Measurements from ENCODE around the gene MT1HL1. TPM values are rescaled to one million over a fixed set of nuclear protein-coding genes. Genes with fewer than 3 reads are reported as not detected.

The MT1HL1 gene
- total RNA-seq, 1 experiment from 2014 or later: not detected

GRCh38 chr1:237032029-237032428 lies 27.8 kb upstream of the MT1HL1 start:
- peak; percentile 76 for DNase-seq (ENCODE audit: low spot score)
- Histone ChIP-seq H3K4me1 (ENCODE audit: insufficient read depth, low read length, poor library complexity, severe bottlenecking) (peaks cover 6% of the 10 kb centered on the region), H3K36me3 (ENCODE audit: insufficient read depth, low read length, poor library complexity, severe bottlenecking) (no peaks in the 10 kb centered on the region), H3K4me3 (ENCODE audit: low read depth, low read length, poor library complexity, severe bottlenecking) (no peak overlapping the region), H3K27ac (ENCODE audit: low read depth, low read length, poor library complexity, severe bottlenecking) (no peak overlapping the region), H3K27me3 (replicated peaks; ENCODE audit: insufficient read depth, low read depth, low read length, poor library complexity) (no peaks in the 10 kb centered on the region), H3K9me3 (ENCODE audit: low read depth, low read length, poor library complexity, severe bottlenecking) (no peaks in the 10 kb centered on the region)
- no TSS peak for BruUV-seq (replicated peaks)
- ChIA-PET CTCF (no interaction called here), POLR2A (ENCODE audit: low non-redundant PET) (no interaction called here)
- intact Hi-C loops (cut with micrococcal nuclease; ENCODE audit: unreplicated experiment): no loop called here
- TF ChIP-seq EZH2 (IDR thresholded peaks at IDR 0.05; ENCODE audit: borderline replicate concordance, low read depth, low read length, poor library complexity, severe bottlenecking): no peak
- TF ChIP-seq CTCF (conservative IDR thresholded peaks at IDR 0.05; ENCODE audit: low read depth, low read length): no peak

DNA sequence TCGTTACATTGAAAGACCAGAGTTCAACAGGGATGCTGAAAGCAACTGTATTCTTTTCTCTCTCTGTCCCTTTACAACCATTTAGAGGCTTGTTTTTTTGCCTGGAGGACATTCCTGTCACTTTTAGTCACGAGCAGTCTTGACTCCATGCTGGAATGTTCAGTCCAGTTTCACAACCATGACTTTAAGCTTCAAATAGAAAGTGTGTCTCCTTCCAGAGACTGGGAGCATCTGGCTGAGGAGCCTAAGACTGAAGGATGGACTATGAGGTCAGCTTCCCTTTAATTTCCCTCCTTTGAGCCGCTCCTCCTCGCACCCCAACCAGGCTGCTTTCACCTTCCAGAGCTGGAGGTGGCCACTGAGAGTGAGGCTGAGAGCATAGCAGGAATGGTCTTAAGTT lies 27.2 kb upstream of the MT1HL1 start:
- DNase-seq (ENCODE audit: low spot score): no peak
- ChIA-PET CTCF (no interaction called here), POLR2A (ENCODE audit: low non-redundant PET) (no interaction called here)
- Histone ChIP-seq H3K27me3 (replicated peaks; ENCODE audit: insufficient read depth, low read depth, low read length, poor library complexity) (no peaks in the 10 kb centered on the region), H3K4me1 (ENCODE audit: insufficient read depth, low read length, poor library complexity, severe bottlenecking) (peaks cover 6% of the 10 kb centered on the region), H3K9me3 (ENCODE audit: low read depth, low read length, poor library complexity, severe bottlenecking) (no peaks in the 10 kb centered on the region), H3K4me3 (ENCODE audit: low read depth, low read length, poor library complexity, severe bottlenecking) (no peak overlapping the region), H3K27ac (ENCODE audit: low read depth, low read length, poor library complexity, severe bottlenecking) (no peak overlapping the region), H3K36me3 (ENCODE audit: insufficient read depth, low read length, poor library complexity, severe bottlenecking) (no peaks in the 10 kb centered on the region)
- TF ChIP-seq CTCF (conservative IDR thresholded peaks at IDR 0.05; ENCODE audit: low read depth, low read length): no peak
- TF ChIP-seq EZH2 (IDR thresholded peaks at IDR 0.05; ENCODE audit: borderline replicate concordance, low read depth, low read length, poor library complexity, severe bottlenecking): no peak
- BruUV-seq (replicated peaks): no TSS peak
- intact Hi-C loops (cut with micrococcal nuclease; ENCODE audit: unreplicated experiment): no loop called here

DNA sequence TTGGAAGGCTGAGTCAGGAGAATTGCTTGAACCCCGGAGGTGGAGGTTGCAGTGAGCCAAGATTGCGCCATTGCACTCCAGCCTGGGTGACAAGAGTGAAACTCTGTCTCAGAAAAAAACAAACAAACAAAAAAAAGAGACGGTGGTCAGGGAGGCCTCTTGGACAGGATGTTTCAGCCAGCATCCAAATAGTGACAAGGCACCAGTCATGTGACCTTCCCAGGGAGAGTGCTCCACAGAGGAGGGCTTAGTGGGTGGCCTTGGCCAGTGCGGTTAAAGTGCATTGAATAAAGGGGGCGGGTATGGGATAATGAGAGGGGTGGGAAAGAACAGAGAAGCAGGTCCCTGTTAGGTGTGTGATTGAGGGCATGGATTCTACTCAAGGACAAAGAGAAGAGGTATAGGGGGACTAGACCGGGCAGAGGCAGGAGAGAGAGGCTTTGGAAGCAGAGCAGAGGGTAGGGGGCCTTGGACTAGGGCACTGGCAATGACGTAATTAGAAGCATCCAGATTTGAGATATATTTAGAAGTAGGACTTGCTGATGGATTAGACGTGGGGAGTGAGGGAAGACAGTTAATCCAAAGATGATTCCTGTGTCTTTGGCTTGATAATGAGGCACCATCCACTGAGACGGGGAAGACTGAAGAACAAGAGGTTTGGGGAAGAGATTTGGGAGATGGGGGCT lies 25.8 kb upstream of the MT1HL1 start:
- no peaks in the 10 kb centered on the region for H3K27me3 ChIP-seq (replicated peaks; ENCODE audit: insufficient read depth, low read depth, low read length, poor library complexity)
- H3K9me3 ChIP-seq (ENCODE audit: low read depth, low read length, poor library complexity, severe bottlenecking): no peaks in the 10 kb centered on the region
- intact Hi-C loops (cut with micrococcal nuclease; ENCODE audit: unreplicated experiment): no loop called here
- H3K36me3 ChIP-seq (ENCODE audit: insufficient read depth, low read length, poor library complexity, severe bottlenecking): no peaks in the 10 kb centered on the region
- no TSS peak for BruUV-seq (replicated peaks)
- H3K27ac ChIP-seq (ENCODE audit: low read depth, low read length, poor library complexity, severe bottlenecking): no peak overlapping the region
- ChIA-PET POLR2A (ENCODE audit: low non-redundant PET) (no interaction called here), CTCF (no interaction called here)
- peaks cover 6% of the 10 kb centered on the region for H3K4me1 ChIP-seq (ENCODE audit: insufficient read depth, low read length, poor library complexity, severe bottlenecking)
- TF ChIP-seq CTCF (conservative IDR thresholded peaks at IDR 0.05; ENCODE audit: low read depth, low read length) (no peak), EZH2 (IDR thresholded peaks at IDR 0.05; ENCODE audit: borderline replicate concordance, low read depth, low read length, poor library complexity, severe bottlenecking) (no peak)
- DNase-seq (ENCODE audit: low spot score): no peak
- no peak overlapping the region for H3K4me3 ChIP-seq (ENCODE audit: low read depth, low read length, poor library complexity, severe bottlenecking)
